HFFc6 (cell line): ENCODE results near the gene DLEC1. TPM values are rescaled to one million over a fixed set of nuclear protein-coding genes. Genes with fewer than 3 reads are reported as not detected.
A peak's percentile ranks its signal among the peaks of the same experiment; 100 is the strongest.
"Not testable (repeated sequence)": the region's sequence is repeated elsewhere in the genome, so short reads cannot be mapped to it uniquely, and the experiment has no call there.

ENCODE experiments used
- DNase-seq: peaks from one replicate; pipeline ENCODE4 v3.0.0-alpha.2; 2018
- H3K27ac Mint-ChIP-seq: 2 replicates; pipeline ENCODE4 v1.8.0; 2020; ENCODE audit warnings: mild to moderate bottlenecking, mixed read lengths
- H3K27me3 Mint-ChIP-seq: 2 replicates; pipeline ENCODE4 v1.8.0; 2021; ENCODE audit warnings: mild to moderate bottlenecking, moderate library complexity, mixed read lengths; ENCODE audit not compliant: insufficient read depth
- H3K36me3 Mint-ChIP-seq: 2 replicates; pipeline ENCODE4 v1.8.0; 2021; ENCODE audit warnings: low read depth, mixed read lengths
- H3K4me1 Mint-ChIP-seq: 2 replicates; pipeline ENCODE4 v1.8.0; 2020; ENCODE audit warnings: low read depth, mixed read lengths
- H3K4me3 Mint-ChIP-seq: 2 replicates; pipeline ENCODE4 v1.8.0; 2020; ENCODE audit warnings: mild to moderate bottlenecking, moderate library complexity, mixed read lengths
- H3K9me3 Mint-ChIP-seq: 2 replicates; pipeline ENCODE4 v1.8.0; 2020; ENCODE audit warnings: mild to moderate bottlenecking, mixed read lengths
- total RNA-seq, 6 experiments: library from RNA; stranded (reverse); fragmentation: NEBNext Ultra II Directional; extraction: Animal tissue kit (Norgen Biotek cat#: 25700); gene quantifications; 2 replicates in 1 of 6; 3 replicates in 5 of 6; pipeline ENCODE4 v1.2.3, GENCODE V29; 2021
- TF ChIP-seq, protein P1 (sequence below): fragments of 200-600 bp; sonication (generic); IDR thresholded peaks from 2 replicates; pipeline ENCODE4 v1.5.0; 2021; ENCODE audit warnings: antibody characterized with exemption, mild to moderate bottlenecking

DLEC1 gene
- total RNA-seq, 6 experiments from 2014 or later, result 0.05 TPM; not detected in 5

DNA sequence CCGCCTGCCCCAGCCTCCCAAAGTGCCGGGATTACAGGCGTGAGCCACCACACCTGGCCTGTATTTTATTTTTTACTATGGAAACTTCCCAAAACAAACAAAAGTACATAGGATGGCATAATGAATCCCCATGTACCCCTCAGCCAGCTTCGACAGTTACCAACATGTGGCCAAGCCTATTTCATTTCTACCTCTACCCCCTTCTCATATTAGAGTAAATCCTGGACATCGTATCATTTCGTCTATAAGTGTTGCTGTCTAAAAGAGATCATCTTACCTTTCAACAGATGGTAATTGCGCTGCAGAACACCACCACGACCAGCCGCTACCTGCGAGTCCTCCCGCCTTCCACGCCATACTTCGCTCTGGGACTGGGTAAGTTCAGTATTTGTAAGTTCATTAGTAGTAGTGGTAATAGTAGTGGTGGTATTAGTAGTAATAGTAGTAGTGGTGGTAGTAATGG, 44.9 kb downstream of the DLEC1 start:
- H3K36me3 Mint-ChIP-seq, result peaks cover 8% of the 10 kb centered on the region
- no peaks in the 10 kb centered on the region for H3K4me1 Mint-ChIP-seq
- peaks cover 13% of the 10 kb centered on the region for H3K9me3 Mint-ChIP-seq
- 0 out of 2 replicates have a peak overlapping the region, but pooled peaks have one; percentile 2 for H3K4me3 Mint-ChIP-seq
- DNase-seq, result no peak
- peaks cover 20% of the 10 kb centered on the region for H3K27me3 Mint-ChIP-seq
- TF ChIP-seq, protein P1, sequence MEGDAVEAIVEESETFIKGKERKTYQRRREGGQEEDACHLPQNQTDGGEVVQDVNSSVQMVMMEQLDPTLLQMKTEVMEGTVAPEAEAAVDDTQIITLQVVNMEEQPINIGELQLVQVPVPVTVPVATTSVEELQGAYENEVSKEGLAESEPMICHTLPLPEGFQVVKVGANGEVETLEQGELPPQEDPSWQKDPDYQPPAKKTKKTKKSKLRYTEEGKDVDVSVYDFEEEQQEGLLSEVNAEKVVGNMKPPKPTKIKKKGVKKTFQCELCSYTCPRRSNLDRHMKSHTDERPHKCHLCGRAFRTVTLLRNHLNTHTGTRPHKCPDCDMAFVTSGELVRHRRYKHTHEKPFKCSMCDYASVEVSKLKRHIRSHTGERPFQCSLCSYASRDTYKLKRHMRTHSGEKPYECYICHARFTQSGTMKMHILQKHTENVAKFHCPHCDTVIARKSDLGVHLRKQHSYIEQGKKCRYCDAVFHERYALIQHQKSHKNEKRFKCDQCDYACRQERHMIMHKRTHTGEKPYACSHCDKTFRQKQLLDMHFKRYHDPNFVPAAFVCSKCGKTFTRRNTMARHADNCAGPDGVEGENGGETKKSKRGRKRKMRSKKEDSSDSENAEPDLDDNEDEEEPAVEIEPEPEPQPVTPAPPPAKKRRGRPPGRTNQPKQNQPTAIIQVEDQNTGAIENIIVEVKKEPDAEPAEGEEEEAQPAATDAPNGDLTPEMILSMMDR, result no peak
- peak overlapping the region; percentile 57; the same call in 1 of the 2 replicates for H3K27ac Mint-ChIP-seq

DNA sequence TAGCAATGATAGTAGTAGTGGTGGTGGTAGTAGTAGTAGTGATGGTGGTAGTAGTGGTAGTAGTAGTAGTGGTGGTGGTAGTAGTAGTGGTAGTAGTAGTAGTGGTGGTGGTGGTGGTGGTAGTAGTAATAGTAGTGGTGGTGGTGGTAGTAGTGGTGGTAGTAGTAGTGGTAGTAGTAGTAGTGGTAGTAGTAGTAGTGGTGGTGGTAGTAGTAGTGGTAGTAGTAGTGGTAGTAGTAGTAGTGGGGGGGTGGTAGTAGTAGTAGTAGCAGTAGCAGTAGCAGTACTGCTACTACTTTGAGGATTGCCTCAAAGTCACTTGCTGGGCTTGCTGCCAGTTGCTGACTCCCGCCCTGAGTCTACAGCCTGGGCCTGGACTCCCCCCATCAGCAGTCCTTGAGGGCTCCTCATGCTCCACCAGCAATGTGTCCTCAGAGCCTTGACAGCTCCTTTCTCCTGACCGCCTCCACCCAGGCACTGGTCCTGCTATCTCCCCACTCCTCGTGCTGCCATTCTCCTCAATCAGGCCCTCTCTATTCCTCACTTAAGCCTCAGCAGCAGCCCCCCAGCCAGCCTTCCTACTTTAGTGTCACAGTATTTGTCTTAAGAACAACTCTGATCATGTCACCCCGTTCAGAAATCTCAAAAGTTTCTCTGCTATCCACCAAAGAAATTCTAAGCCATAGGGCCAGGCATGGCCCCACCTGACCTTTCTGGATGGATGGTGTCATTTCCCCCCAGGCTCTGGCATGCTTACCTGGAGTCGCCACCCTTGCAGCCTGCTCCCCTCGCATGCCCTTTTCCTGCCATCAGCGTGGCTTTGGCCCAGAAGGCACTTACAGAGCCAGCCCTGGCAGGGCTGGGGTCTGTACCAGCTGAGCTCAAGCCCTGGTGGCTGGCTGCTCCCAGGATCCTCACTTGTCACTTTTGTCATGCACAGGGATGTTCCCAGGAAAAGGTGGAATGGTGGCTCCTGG, 45.6 kb downstream of the DLEC1 start:
- H3K4me3 Mint-ChIP-seq, result peak overlapping the region; percentile 3; the same call in 1 of the 2 replicates
- no peaks in the 10 kb centered on the region for H3K4me1 Mint-ChIP-seq
- TF ChIP-seq, protein P1, result no peak
- H3K9me3 Mint-ChIP-seq, result peaks cover 13% of the 10 kb centered on the region
- peak overlapping the region; percentile 57; the same call in 1 of the 2 replicates for H3K27ac Mint-ChIP-seq
- peaks cover 8% of the 10 kb centered on the region for H3K36me3 Mint-ChIP-seq
- DNase-seq, result no peak
- H3K27me3 Mint-ChIP-seq, result peaks cover 20% of the 10 kb centered on the region

DNA sequence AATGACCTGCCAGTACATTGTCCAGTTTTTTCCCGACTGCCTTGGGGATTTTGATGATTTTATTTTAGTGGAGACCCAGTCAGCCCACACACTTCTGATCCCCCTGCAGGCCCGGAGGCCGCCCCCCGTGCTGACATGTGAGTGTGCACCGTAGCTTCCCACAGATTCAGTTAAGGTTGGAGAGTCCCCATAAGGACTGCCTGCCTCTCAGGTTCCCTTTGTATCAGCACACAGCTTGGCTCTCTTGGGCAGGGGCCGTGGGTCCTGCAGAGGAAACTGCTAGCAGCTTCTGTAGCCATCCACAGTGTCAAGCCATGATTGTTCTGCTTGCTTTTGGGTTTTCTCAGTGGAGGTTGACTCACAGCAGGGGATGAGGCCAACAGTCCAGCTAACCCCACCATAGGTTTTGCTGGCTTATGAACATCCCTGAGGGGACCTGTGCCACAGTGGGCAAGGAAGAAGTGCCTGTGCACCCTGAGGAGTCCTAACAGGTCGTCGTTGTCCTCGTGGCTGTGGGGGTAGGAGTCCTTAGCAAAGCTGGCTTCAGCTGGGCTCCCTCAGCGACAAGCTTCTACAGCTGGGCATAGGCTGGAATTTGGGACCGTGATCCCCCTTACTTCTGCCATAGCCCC, 46.4 kb downstream of the DLEC1 start:
- no peaks in the 10 kb centered on the region for H3K4me1 Mint-ChIP-seq
- no peak overlapping the region for H3K27ac Mint-ChIP-seq
- no peak for DNase-seq
- peaks cover 13% of the 10 kb centered on the region for H3K9me3 Mint-ChIP-seq
- H3K27me3 Mint-ChIP-seq, result peaks cover 16% of the 10 kb centered on the region
- TF ChIP-seq, protein P1, result no peak
- H3K4me3 Mint-ChIP-seq, result no peak overlapping the region
- peaks cover 8% of the 10 kb centered on the region for H3K36me3 Mint-ChIP-seq

DNA sequence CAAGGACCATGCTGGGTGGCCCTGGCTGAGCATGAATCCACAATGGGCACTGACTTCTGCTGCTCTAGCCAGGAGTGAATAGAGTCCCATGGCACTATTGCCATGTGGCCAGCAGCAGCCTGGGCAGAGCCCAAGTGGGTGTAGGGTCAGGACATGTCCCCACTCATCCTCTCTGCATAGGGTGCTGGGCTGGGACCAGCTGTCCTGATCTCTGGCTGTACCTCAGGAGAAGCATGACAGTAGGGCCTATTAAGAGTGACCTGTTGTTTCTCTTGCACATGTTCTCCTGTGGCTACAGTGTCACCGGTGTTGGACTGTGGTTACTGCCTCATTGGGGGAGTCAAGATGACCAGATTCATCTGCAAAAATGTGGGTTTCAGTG, 46.9 kb downstream of the DLEC1 start:
- Mint-ChIP-seq H3K4me1 (no peaks in the 10 kb centered on the region), H3K27me3 (peaks cover 16% of the 10 kb centered on the region), H3K4me3 (no peak overlapping the region)

DNA sequence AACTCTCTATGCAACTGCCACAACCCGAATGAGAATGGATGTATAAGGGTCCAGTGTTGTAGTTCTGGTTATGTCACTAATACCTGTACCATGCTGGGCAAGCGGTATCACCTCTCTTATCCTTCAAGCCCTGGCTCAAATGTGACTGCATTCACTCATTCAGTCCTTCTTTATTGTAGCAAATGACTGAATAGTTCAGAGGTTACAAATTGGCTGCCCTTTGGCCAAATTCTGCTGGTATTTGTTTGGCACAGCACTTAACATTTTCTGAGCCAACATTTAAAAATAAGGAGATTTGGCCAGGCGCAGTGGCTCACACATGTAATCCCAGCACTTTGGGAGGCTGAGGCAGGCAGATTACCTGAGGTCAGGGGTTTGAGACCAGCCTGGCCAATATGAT, 47.5 kb downstream of the DLEC1 start:
- no peak overlapping the region for H3K27ac Mint-ChIP-seq
- H3K9me3 Mint-ChIP-seq, result peaks cover 13% of the 10 kb centered on the region
- no peaks in the 10 kb centered on the region for H3K4me1 Mint-ChIP-seq
- no peak overlapping the region for H3K4me3 Mint-ChIP-seq
- H3K27me3 Mint-ChIP-seq, result peaks cover 21% of the 10 kb centered on the region
- DNase-seq, result no peak
- peaks cover 8% of the 10 kb centered on the region for H3K36me3 Mint-ChIP-seq
- TF ChIP-seq, protein P1, result no peak

More for the DNA sequence above, 46.9 kb downstream of the DLEC1 start:
- TF ChIP-seq, protein P1, result no peak
- no peak for DNase-seq
- peaks cover 13% of the 10 kb centered on the region for H3K9me3 Mint-ChIP-seq
- no peak overlapping the region for H3K27ac Mint-ChIP-seq
- H3K36me3 Mint-ChIP-seq, result peaks cover 8% of the 10 kb centered on the region

DNA sequence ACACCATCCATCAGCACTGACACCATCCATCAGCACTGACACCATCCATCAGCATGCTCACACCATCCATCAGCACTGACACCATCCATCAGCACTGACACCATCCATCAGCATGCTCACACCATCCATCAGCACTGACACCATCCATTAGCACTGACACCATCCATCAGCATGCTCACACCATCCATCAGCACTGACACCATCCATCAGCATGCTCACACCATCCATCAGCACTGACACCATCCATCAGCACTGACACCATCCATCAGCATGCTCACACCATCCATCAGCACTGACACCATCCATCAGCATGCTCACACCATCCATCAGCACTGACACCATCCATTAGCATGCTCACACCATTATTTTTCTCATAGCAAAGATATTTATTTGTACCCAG, 48.3 kb downstream of the DLEC1 start:
- H3K4me3 Mint-ChIP-seq, H3K4me1 Mint-ChIP-seq, DNase-seq, H3K36me3 Mint-ChIP-seq, H3K27ac Mint-ChIP-seq: not testable (repeated sequence)
- H3K27me3 Mint-ChIP-seq, result peaks cover 24% of the 10 kb centered on the region
- peaks cover 13% of the 10 kb centered on the region for H3K9me3 Mint-ChIP-seq
